Ishikawa (cell line): Measurements from ENCODE around the gene FAM162A.

ENCODE experiments used
- CEBPB ChIP-seq: IDR thresholded peaks from 2 replicates; pipeline ENCODE4 v1.6.1; 2012
- CREB1 ChIP-seq: IDR thresholded peaks from 2 replicates; pipeline ENCODE4 v1.6.1; 2012; ENCODE audit warnings: low read depth
- EGR1 ChIP-seq: IDR thresholded peaks from 2 replicates; pipeline ENCODE4 v1.6.1; 2012
- EP300 ChIP-seq: IDR thresholded peaks from 2 replicates; pipeline ENCODE4 v1.6.1; 2012; ENCODE audit warnings: borderline replicate concordance
- FOXM1 ChIP-seq: IDR thresholded peaks from 2 replicates; pipeline ENCODE4 v1.6.1; 2012; ENCODE audit warnings: low read depth, borderline replicate concordance
- MAX ChIP-seq: IDR thresholded peaks from 2 replicates; pipeline ENCODE4 v1.6.1; 2012
- NFIC ChIP-seq: IDR thresholded peaks from 2 replicates; pipeline ENCODE4 v1.6.1; 2012
- RAD21 ChIP-seq: IDR thresholded peaks from 2 replicates; pipeline ENCODE4 v1.6.1; 2012; ENCODE audit warnings: low read depth
- TAF1 ChIP-seq: IDR thresholded peaks from 2 replicates; pipeline ENCODE4 v1.6.1; 2012; ENCODE audit warnings: low read depth, mild to moderate bottlenecking
- TCF12 ChIP-seq: IDR thresholded peaks from 2 replicates; pipeline ENCODE4 v1.6.1; 2012; ENCODE audit warnings: low read depth
- TEAD4 ChIP-seq: IDR thresholded peaks from 2 replicates; pipeline ENCODE4 v1.6.1; 2012
- YY1 ChIP-seq: IDR thresholded peaks from 2 replicates; pipeline ENCODE4 v1.6.1; 2012; ENCODE audit warnings: low read depth
- ZBTB7A ChIP-seq: IDR thresholded peaks from 2 replicates; pipeline ENCODE4 v1.6.1; 2012; ENCODE audit warnings: low read depth
- TF ChIP-seq, protein P1 (sequence below): IDR thresholded peaks from 2 replicates; pipeline ENCODE4 v1.6.1; 2012; ENCODE audit warnings: low read depth, mild to moderate bottlenecking
- TF ChIP-seq, protein P2 (sequence below): IDR thresholded peaks from 2 replicates; pipeline ENCODE4 v1.6.1; 2012

FAM162A gene

GRCh38 chr3:122394173-122394572, 10.2 kb downstream of the FAM162A start:
- TF ChIP-seq TAF1 (no peak), YY1 (no peak), TEAD4 (no peak), ZBTB7A (no peak), TCF12 (no peak), EGR1 (no peak), RAD21 (no peak), EP300 (no peak), MAX (no peak), NFIC (no peak), CREB1 (no peak), FOXM1 (no peak), CEBPB (no peak)
- TF ChIP-seq, protein P1, sequence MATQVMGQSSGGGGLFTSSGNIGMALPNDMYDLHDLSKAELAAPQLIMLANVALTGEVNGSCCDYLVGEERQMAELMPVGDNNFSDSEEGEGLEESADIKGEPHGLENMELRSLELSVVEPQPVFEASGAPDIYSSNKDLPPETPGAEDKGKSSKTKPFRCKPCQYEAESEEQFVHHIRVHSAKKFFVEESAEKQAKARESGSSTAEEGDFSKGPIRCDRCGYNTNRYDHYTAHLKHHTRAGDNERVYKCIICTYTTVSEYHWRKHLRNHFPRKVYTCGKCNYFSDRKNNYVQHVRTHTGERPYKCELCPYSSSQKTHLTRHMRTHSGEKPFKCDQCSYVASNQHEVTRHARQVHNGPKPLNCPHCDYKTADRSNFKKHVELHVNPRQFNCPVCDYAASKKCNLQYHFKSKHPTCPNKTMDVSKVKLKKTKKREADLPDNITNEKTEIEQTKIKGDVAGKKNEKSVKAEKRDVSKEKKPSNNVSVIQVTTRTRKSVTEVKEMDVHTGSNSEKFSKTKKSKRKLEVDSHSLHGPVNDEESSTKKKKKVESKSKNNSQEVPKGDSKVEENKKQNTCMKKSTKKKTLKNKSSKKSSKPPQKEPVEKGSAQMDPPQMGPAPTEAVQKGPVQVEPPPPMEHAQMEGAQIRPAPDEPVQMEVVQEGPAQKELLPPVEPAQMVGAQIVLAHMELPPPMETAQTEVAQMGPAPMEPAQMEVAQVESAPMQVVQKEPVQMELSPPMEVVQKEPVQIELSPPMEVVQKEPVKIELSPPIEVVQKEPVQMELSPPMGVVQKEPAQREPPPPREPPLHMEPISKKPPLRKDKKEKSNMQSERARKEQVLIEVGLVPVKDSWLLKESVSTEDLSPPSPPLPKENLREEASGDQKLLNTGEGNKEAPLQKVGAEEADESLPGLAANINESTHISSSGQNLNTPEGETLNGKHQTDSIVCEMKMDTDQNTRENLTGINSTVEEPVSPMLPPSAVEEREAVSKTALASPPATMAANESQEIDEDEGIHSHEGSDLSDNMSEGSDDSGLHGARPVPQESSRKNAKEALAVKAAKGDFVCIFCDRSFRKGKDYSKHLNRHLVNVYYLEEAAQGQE: no peak

GRCh38 chr3:122395582-122395981, 11.6 kb downstream of the FAM162A start:
- TF ChIP-seq CREB1 (no peak), TEAD4 (no peak), MAX (no peak), RAD21 (no peak), FOXM1 (no peak), NFIC (no peak), EGR1 (no peak), ZBTB7A (no peak), TAF1 (no peak), CEBPB (no peak)
- TF ChIP-seq, protein P1: no peak

GRCh38 chr3:122396511-122396910, 12.5 kb downstream of the FAM162A start:
- TF ChIP-seq EP300 (no peak), TCF12 (no peak), EGR1 (no peak), TEAD4 (no peak), CREB1 (no peak)
- TF ChIP-seq, protein P2, sequence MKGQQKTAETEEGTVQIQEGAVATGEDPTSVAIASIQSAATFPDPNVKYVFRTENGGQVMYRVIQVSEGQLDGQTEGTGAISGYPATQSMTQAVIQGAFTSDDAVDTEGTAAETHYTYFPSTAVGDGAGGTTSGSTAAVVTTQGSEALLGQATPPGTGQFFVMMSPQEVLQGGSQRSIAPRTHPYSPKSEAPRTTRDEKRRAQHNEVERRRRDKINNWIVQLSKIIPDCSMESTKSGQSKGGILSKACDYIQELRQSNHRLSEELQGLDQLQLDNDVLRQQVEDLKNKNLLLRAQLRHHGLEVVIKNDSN: no peak

GRCh38 chr3:122397201-122397600, 13.2 kb downstream of the FAM162A start:
- TF ChIP-seq TAF1: no peak

DNA sequence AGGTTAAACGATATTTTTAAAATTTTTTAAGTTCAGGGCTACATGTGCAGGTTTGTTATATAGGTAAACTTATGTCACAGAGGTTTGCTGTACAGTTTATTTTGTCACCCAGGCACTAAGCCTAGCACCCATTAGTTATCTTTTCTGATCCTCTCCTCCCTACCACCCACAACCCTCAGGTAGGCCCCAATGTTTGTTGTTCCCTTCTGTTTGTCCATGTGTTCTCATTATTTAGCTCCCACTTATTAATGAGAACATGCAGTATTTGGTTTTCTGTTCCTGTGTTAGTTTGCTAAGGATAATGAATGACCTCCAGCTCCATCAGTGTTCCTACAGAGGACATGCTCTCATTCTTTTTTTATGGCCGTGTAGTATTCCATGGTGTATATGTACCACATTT, 14.9 kb downstream of the FAM162A start:
- TF ChIP-seq, protein P2: no peak
- TF ChIP-seq, protein P1: no peak
- no peak for TF ChIP-seq EP300
- TF ChIP-seq TEAD4: no peak
- TF ChIP-seq TAF1: no peak
- no peak for TF ChIP-seq MAX
- TF ChIP-seq YY1: no peak
- TF ChIP-seq FOXM1: no peak
- TF ChIP-seq NFIC: no peak
- no peak for TF ChIP-seq EGR1
- TF ChIP-seq RAD21: no peak
- TF ChIP-seq TCF12: no peak
